ENCODE data around the gene EGFLAM. TPM values are rescaled to one million over a fixed set of nuclear protein-coding genes. Genes with fewer than 3 reads are reported as not detected.
A peak's percentile ranks its signal among the peaks of the same experiment; 100 is the strongest.

Gene EGFLAM
- total RNA-seq, 1 experiment from 2014 or later = 45.4 TPM

DNA sequence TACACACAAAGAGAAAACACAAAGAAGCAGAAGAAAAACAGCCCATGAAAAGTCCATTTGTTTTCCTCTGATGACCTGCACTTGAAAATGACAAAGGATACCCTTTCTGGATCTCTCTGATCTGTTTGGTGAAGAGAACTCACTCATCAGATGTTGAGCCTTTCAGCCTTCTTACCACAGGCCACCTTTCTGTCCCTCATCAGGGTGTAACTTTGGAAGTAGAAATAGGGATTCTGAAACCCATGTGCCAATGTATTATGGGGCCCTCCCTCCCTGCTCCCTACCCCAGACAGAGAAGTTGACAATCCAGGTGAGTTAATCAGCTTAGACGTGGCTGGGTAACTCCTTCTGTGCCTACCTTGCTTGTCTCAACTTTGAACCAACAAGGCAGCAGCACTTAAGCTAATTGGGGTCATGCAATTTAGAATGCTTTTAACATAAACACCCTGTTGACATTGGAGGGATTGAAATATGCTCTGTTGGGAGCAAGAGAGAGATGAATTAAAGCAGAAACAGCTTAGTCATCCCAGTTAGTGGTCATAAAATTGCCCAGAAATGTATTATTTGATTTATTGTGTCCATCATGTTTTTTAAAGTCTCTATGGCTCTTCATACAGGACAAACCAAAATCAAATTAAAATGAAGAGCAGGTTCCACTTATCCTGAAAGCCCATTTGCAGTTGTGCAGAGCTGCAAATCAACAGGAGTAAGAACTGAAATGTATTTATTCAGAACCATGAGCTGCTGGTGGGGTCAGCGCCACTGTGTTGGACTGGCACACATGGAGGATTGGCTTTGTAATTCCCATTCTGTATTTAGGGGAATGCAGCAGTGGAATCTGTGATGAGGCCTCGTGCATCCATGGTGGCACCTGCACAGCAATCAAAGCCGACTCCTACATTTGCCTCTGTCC is 166.0 kb downstream of the EGFLAM start:
- intact Hi-C loops (cut with micrococcal nuclease; ENCODE audit: unreplicated experiment) = loop anchor here (5.0 kb wide), 1 partner anchor 498 kb away; no protein-coding TSS in a partner anchor
- BruUV-seq (replicated peaks) = no TSS peak
- H3K4me1 ChIP-seq (ENCODE audit: insufficient read depth, low read length, poor library complexity, severe bottlenecking) = peaks cover 11% of the 10 kb centered on the region
- H3K4me3 ChIP-seq (ENCODE audit: low read depth, low read length, poor library complexity, severe bottlenecking) = no peak overlapping the region
- no peak overlapping the region for H3K27ac ChIP-seq (ENCODE audit: low read depth, low read length, poor library complexity, severe bottlenecking)
- ChIA-PET CTCF (no interaction called here), POLR2A (ENCODE audit: low non-redundant PET) (interaction anchor here (0.5 kb wide), 1 partner anchor 9 kb away, joined by 3 read pairs; no protein-coding TSS in a partner anchor)
- H3K36me3 ChIP-seq (ENCODE audit: insufficient read depth, low read length, poor library complexity, severe bottlenecking) = no peaks in the 10 kb centered on the region
- DNase-seq (ENCODE audit: low spot score) = no peak
- no peaks in the 10 kb centered on the region for H3K9me3 ChIP-seq (ENCODE audit: low read depth, low read length, poor library complexity, severe bottlenecking)
- no peaks in the 10 kb centered on the region for H3K27me3 ChIP-seq (replicated peaks; ENCODE audit: insufficient read depth, low read depth, low read length, poor library complexity)
- TF ChIP-seq, protein P1, sequence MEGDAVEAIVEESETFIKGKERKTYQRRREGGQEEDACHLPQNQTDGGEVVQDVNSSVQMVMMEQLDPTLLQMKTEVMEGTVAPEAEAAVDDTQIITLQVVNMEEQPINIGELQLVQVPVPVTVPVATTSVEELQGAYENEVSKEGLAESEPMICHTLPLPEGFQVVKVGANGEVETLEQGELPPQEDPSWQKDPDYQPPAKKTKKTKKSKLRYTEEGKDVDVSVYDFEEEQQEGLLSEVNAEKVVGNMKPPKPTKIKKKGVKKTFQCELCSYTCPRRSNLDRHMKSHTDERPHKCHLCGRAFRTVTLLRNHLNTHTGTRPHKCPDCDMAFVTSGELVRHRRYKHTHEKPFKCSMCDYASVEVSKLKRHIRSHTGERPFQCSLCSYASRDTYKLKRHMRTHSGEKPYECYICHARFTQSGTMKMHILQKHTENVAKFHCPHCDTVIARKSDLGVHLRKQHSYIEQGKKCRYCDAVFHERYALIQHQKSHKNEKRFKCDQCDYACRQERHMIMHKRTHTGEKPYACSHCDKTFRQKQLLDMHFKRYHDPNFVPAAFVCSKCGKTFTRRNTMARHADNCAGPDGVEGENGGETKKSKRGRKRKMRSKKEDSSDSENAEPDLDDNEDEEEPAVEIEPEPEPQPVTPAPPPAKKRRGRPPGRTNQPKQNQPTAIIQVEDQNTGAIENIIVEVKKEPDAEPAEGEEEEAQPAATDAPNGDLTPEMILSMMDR (conservative IDR thresholded peaks at IDR 0.05; ENCODE audit: low read depth, low read length) = no peak
- no peak for TF ChIP-seq EZH2 (IDR thresholded peaks at IDR 0.05; ENCODE audit: borderline replicate concordance, low read depth, low read length, poor library complexity, severe bottlenecking)

DNA sequence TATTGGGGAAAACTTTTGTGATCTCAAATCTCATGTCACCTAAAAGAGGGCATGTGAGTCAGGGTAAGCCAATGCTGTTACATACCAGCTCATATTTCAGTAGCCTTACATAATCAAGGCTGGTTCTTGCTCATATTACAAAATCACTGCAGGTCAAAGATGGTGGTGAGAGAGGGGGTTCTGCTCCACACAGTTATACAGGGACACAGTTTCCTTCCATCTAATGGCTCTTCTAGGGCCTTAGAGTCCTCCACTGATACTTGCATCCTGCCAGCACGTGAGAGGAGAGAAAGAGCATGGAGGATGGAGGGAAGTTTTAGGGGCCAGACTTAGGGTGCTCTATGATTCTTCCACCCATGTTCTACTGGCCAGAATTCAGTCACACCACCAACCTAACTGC is 168.1 kb downstream of the EGFLAM start:
- ChIA-PET CTCF (interaction anchor here (1.2 to 1.5 kb wide), 2 partner anchors 15 to 384 kb away, joined by 4 read pairs; no protein-coding TSS in a partner anchor), POLR2A (ENCODE audit: low non-redundant PET) (no interaction called here)
- H3K27me3 ChIP-seq (replicated peaks; ENCODE audit: insufficient read depth, low read depth, low read length, poor library complexity) = no peaks in the 10 kb centered on the region
- no peaks in the 10 kb centered on the region for H3K9me3 ChIP-seq (ENCODE audit: low read depth, low read length, poor library complexity, severe bottlenecking)
- peak; percentile 19 for DNase-seq (ENCODE audit: low spot score)
- H3K4me3 ChIP-seq (ENCODE audit: low read depth, low read length, poor library complexity, severe bottlenecking) = no peak overlapping the region
- no peaks in the 10 kb centered on the region for H3K36me3 ChIP-seq (ENCODE audit: insufficient read depth, low read length, poor library complexity, severe bottlenecking)
- peaks cover 7% of the 10 kb centered on the region for H3K4me1 ChIP-seq (ENCODE audit: insufficient read depth, low read length, poor library complexity, severe bottlenecking)
- intact Hi-C loops (cut with micrococcal nuclease; ENCODE audit: unreplicated experiment) = no loop called here
- no peak for TF ChIP-seq EZH2 (IDR thresholded peaks at IDR 0.05; ENCODE audit: borderline replicate concordance, low read depth, low read length, poor library complexity, severe bottlenecking)
- TF ChIP-seq, protein P1 (conservative IDR thresholded peaks at IDR 0.05; ENCODE audit: low read depth, low read length) = no peak
- no TSS peak for BruUV-seq (replicated peaks)
- H3K27ac ChIP-seq (ENCODE audit: low read depth, low read length, poor library complexity, severe bottlenecking) = no peak overlapping the region

DNA sequence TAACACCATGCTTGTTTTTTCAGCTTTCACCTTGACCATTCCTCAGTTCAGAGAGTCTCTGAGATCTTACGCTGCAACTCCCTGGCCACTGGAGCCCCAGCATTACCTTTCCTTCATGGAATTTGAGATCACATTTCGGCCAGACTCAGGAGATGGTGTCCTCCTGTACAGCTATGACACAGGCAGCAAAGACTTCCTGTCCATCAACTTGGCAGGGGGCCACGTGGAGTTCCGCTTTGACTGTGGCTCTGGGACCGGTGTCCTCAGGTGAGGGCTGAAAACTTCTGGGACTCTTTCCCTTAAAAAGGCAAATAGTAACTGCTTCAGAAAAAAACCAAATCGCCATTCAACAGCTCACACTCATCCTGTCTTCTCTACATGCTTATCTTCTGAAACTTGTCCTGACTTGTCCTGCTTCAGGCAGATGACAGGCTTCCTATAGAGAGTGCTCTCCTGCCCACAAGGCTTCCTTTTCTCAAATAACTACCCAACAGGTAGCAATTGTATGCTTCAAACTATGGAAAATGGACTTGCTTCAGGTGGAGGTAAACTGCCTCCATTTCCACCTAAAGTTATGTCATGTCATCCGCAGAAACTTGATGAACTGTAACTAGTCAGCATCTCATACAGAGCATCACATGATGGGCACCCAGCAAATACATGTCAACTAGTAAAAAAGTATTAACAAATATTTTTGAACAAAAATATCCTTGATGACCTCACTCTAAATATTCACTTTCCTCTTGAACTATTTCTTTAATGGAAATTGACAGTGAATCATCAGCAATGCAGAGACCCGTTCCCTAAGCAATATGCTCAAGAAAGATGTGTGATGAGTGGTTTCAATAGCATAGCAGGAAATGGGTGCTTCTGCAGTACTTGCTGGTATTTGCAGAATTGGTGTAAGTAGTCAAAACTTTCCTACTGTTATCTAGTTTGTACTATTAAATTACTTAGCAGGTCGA is 168.9 kb downstream of the EGFLAM start:
- intact Hi-C loops (cut with micrococcal nuclease; ENCODE audit: unreplicated experiment) = no loop called here
- ChIA-PET CTCF (interaction anchor here (1.2 kb wide), 1 partner anchor 383 kb away, joined by 4 read pairs; no protein-coding TSS in a partner anchor), POLR2A (ENCODE audit: low non-redundant PET) (no interaction called here)
- Histone ChIP-seq H3K9me3 (ENCODE audit: low read depth, low read length, poor library complexity, severe bottlenecking) (no peaks in the 10 kb centered on the region), H3K36me3 (ENCODE audit: insufficient read depth, low read length, poor library complexity, severe bottlenecking) (no peaks in the 10 kb centered on the region), H3K4me3 (ENCODE audit: low read depth, low read length, poor library complexity, severe bottlenecking) (no peak overlapping the region), H3K27me3 (replicated peaks; ENCODE audit: insufficient read depth, low read depth, low read length, poor library complexity) (no peaks in the 10 kb centered on the region), H3K4me1 (ENCODE audit: insufficient read depth, low read length, poor library complexity, severe bottlenecking) (peaks cover 7% of the 10 kb centered on the region), H3K27ac (ENCODE audit: low read depth, low read length, poor library complexity, severe bottlenecking) (no peak overlapping the region)
- TF ChIP-seq, protein P1 (conservative IDR thresholded peaks at IDR 0.05; ENCODE audit: low read depth, low read length) = no peak
- TF ChIP-seq EZH2 (IDR thresholded peaks at IDR 0.05; ENCODE audit: borderline replicate concordance, low read depth, low read length, poor library complexity, severe bottlenecking) = no peak
- DNase-seq (ENCODE audit: low spot score) = no peak
- BruUV-seq (replicated peaks) = no TSS peak
